ENCODE measurements around the gene PLEKHM3. TPM values are rescaled to one million over a fixed set of nuclear protein-coding genes. Genes with fewer than 3 reads are reported as not detected.

PLEKHM3 gene
- total RNA-seq, 2 experiments from 2014 or later = 11.3 to 11.6 TPM

GRCh38 chr2:207839575-207839974 is 185.8 kb downstream of the PLEKHM3 start:
- Histone ChIP-seq H3K9me3 (ENCODE audit: control insufficient read depth in 1 of 2, insufficient read depth in 1 of 2, low read length in 2 of 2) (no peaks in the 10 kb centered on the region), H3K36me3 (ENCODE audit: insufficient read depth, low read length) (no peaks in the 10 kb centered on the region), H3K27me3 (ENCODE audit: control insufficient read depth in 1 of 2, insufficient read depth in 2 of 2, low read length in 2 of 2) (no peaks in the 10 kb centered on the region), H3K4me3 (ENCODE audit: low read length) (no peak overlapping the region), H3K27ac (ENCODE audit: low read depth in 1 of 2, low read length in 2 of 2) (no peak overlapping the region), H3K4me1 (ENCODE audit: insufficient read depth, low read length) (no peaks in the 10 kb centered on the region)
- Mint-ChIP-seq H3K4me1 (ENCODE audit: low read depth) (no peaks in the 10 kb centered on the region), H3K4me3 (no peak overlapping the region), H3K36me3 (ENCODE audit: low read depth) (no peaks in the 10 kb centered on the region), H3K27ac (no peak overlapping the region), H3K9me3 (no peaks in the 10 kb centered on the region), H3K27me3 (no peaks in the 10 kb centered on the region)
- POLR2A ChIA-PET = no interaction called here
- DNase-seq (no peak), ATAC-seq (ENCODE audit: poor library complexity) (no peak)
- CTCF ChIA-PET = no interaction called here
- intact Hi-C loops (cut with DNase I, micrococcal nuclease) = no loop called here
- TF ChIP-seq CTCF (IDR thresholded peaks at IDR 0.05) = no peak

- Mint-ChIP-seq H3K4me3 (no peak overlapping the region), H3K27me3 (no peaks in the 10 kb centered on the region), H3K36me3 (ENCODE audit: low read depth) (no peaks in the 10 kb centered on the region), H3K27ac (no peak overlapping the region), H3K4me1 (ENCODE audit: low read depth) (no peaks in the 10 kb centered on the region), H3K9me3 (no peaks in the 10 kb centered on the region)
- Histone ChIP-seq H3K9me3 (ENCODE audit: control insufficient read depth in 1 of 2, insufficient read depth in 1 of 2, low read length in 2 of 2) (no peaks in the 10 kb centered on the region), H3K27me3 (ENCODE audit: control insufficient read depth in 1 of 2, insufficient read depth in 2 of 2, low read length in 2 of 2) (no peaks in the 10 kb centered on the region), H3K27ac (ENCODE audit: low read depth in 1 of 2, low read length in 2 of 2) (no peak overlapping the region), H3K36me3 (ENCODE audit: insufficient read depth, low read length) (no peaks in the 10 kb centered on the region), H3K4me1 (ENCODE audit: insufficient read depth, low read length) (no peaks in the 10 kb centered on the region), H3K4me3 (ENCODE audit: low read length) (no peak overlapping the region)
- POLR2A ChIA-PET = no interaction called here
- DNase-seq (no peak), ATAC-seq (ENCODE audit: poor library complexity) (no peak)
- intact Hi-C loops (cut with DNase I, micrococcal nuclease) = no loop called here
- CTCF ChIA-PET = no interaction called here
- no peak for TF ChIP-seq CTCF (IDR thresholded peaks at IDR 0.05)
Measured at GRCh38 chr2:207839028-207839427, 186.3 kb downstream of the PLEKHM3 start.

GRCh38 chr2:207836521-207837133 is 188.7 kb downstream of the PLEKHM3 start:
- no peaks in the 10 kb centered on the region for H3K4me1 ChIP-seq (ENCODE audit: insufficient read depth, low read length)
- ChIA-PET CTCF (no interaction called here), POLR2A (no interaction called here)
- no peak overlapping the region for H3K27ac ChIP-seq (ENCODE audit: low read depth in 1 of 2, low read length in 2 of 2)
- ATAC-seq (ENCODE audit: poor library complexity) (no peak), DNase-seq (no peak)
- Mint-ChIP-seq H3K4me3 (no peak overlapping the region), H3K36me3 (ENCODE audit: low read depth) (no peaks in the 10 kb centered on the region), H3K27ac (no peak overlapping the region), H3K4me1 (ENCODE audit: low read depth) (no peaks in the 10 kb centered on the region), H3K9me3 (no peaks in the 10 kb centered on the region), H3K27me3 (no peaks in the 10 kb centered on the region)
- H3K36me3 ChIP-seq (ENCODE audit: insufficient read depth, low read length) = no peaks in the 10 kb centered on the region
- no peaks in the 10 kb centered on the region for H3K9me3 ChIP-seq (ENCODE audit: control insufficient read depth in 1 of 2, insufficient read depth in 1 of 2, low read length in 2 of 2)
- intact Hi-C loops (cut with DNase I, micrococcal nuclease) = no loop called here
- no peaks in the 10 kb centered on the region for H3K27me3 ChIP-seq (ENCODE audit: control insufficient read depth in 1 of 2, insufficient read depth in 2 of 2, low read length in 2 of 2)
- H3K4me3 ChIP-seq (ENCODE audit: low read length) = no peak overlapping the region
- no peak for TF ChIP-seq CTCF (IDR thresholded peaks at IDR 0.05)

All from CD4-positive, alpha-beta T cell (primary cell).